WTC11 (cell line): Measurements from ENCODE around the gene ATP6V1G1.

Source experiments
- ARID4B ChIP-seq: sonication (generic); formaldehyde crosslinking; IDR thresholded peaks from 2 replicates; pipeline ENCODE4 v1.8.0; 2023; ENCODE audit warnings: missing genetic modification reagents, mild to moderate bottlenecking, borderline replicate concordance
- CREB1 ChIP-seq: sonication (generic); formaldehyde crosslinking; IDR thresholded peaks from 2 replicates; pipeline ENCODE4 v1.8.0; 2023; ENCODE audit warnings: mild to moderate bottlenecking, missing genetic modification reagents
- CTCF ChIP-seq: fragments of 200-600 bp; IDR thresholded peaks from 2 replicates; pipeline ENCODE4 v1.8.0; 2022; ENCODE audit warnings: antibody characterized with exemption
- ESRRA ChIP-seq: sonication (generic); formaldehyde crosslinking; IDR thresholded peaks from 2 replicates; pipeline ENCODE4 v1.8.1; 2022; ENCODE audit warnings: mild to moderate bottlenecking, missing genetic modification reagents, borderline replicate concordance
- ETV6 ChIP-seq: sonication (generic); formaldehyde crosslinking; IDR thresholded peaks from 2 replicates; pipeline ENCODE4 v1.8.1; 2022; ENCODE audit warnings: mild to moderate bottlenecking, missing genetic modification reagents
- GTF2I ChIP-seq: fragments of 250-450 bp; sonication (Bioruptor Pico); conservative IDR thresholded peaks from 2 replicates; pipeline ENCODE4 v1.4.0; 2021; ENCODE audit warnings: mild to moderate bottlenecking
- HMGXB4 ChIP-seq: sonication (generic); formaldehyde crosslinking; IDR thresholded peaks from 2 replicates; pipeline ENCODE4 v1.8.1; 2023; ENCODE audit warnings: mild to moderate bottlenecking, moderate library complexity, missing genetic modification reagents
- MAX ChIP-seq: sonication (generic); formaldehyde crosslinking; IDR thresholded peaks from 2 replicates; pipeline ENCODE4 v1.8.0; 2022; ENCODE audit warnings: mild to moderate bottlenecking, missing genetic modification reagents
- MLX ChIP-seq: sonication (generic); formaldehyde crosslinking; IDR thresholded peaks from 2 replicates; pipeline ENCODE4 v1.8.1; 2023; ENCODE audit warnings: mild to moderate bottlenecking, missing genetic modification reagents, moderate library complexity
- SMAD3 ChIP-seq: sonication (generic); formaldehyde crosslinking; IDR thresholded peaks from 2 replicates; pipeline ENCODE4 v1.8.0; 2022; ENCODE audit warnings: missing genetic modification reagents, mild to moderate bottlenecking, borderline replicate concordance
- SMAD4 ChIP-seq: sonication (generic); formaldehyde crosslinking; IDR thresholded peaks from 2 replicates; pipeline ENCODE4 v1.8.0; 2022; ENCODE audit warnings: mild to moderate bottlenecking, missing genetic modification reagents
- SP1 ChIP-seq: sonication (generic); formaldehyde crosslinking; conservative IDR thresholded peaks from 2 replicates; pipeline ENCODE4 v1.8.1; 2022; ENCODE audit warnings: missing genetic modification reagents
- ZNF423 ChIP-seq: fragments of 250-450 bp; sonication (Bioruptor Pico); IDR thresholded peaks from 2 replicates; pipeline ENCODE4 v2.1.2; 2022; ENCODE audit warnings: mild to moderate bottlenecking, moderate library complexity

- TF ChIP-seq CREB1 (CRISPR knock-in tag) (no peak), CTCF (no peak), HMGXB4 (CRISPR knock-in tag) (no peak), SMAD3 (CRISPR knock-in tag) (no peak), MAX (CRISPR knock-in tag) (no peak), GTF2I (CRISPR knock-in tag) (no peak), ZNF423 (CRISPR knock-in tag) (no peak), SMAD4 (CRISPR knock-in tag) (no peak), MLX (no peak), ESRRA (no peak), ETV6 (no peak), SP1 (CRISPR knock-in tag) (no peak), ARID4B (CRISPR knock-in tag) (no peak)
These were observed 37.8 kb upstream of the ATP6V1G1 start for GRCh38 chr9:114549697-114550330.
